Esophagus squamous epithelium (tissue), 5 donors: ENCODE results near the gene ARHGAP40. TPM values are rescaled to one million over a fixed set of nuclear protein-coding genes. Genes with fewer than 3 reads are reported as not detected.

ENCODE experiments used
- DNase-seq: peaks from one replicate; lab custom pipeline; 2025; lab: John Stamatoyannopoulos, UW
- H3K27ac ChIP-seq, 4 donors: fragments of 200-600 bp; sonication (generic); one replicate each; pipeline ENCODE4 v1.5.1; 2016 to 2019; ENCODE audit warnings: mild to moderate bottlenecking in 1 of 4
- H3K27me3 ChIP-seq, 4 donors: fragments of 200-600 bp; sonication (generic); 1 replicate in 3 of 4; 2 replicates in 1 of 4; pipeline versions ENCODE4 v1.5.1 to v1.6.0; 2017 to 2021; ENCODE audit warnings: antibody characterized with exemption in 1 of 4
- H3K36me3 ChIP-seq, 3 donors: fragments of 200-600 bp; sonication (generic); one replicate each; pipeline ENCODE4 v1.5.1; 2016 to 2019
- H3K4me1 ChIP-seq, 3 donors: fragments of 200-600 bp; sonication (generic); one replicate each; pipeline ENCODE4 v1.5.1; 2017 to 2019
- H3K4me3 ChIP-seq, 4 donors: fragments of 200-600 bp; sonication (generic); 1 replicate in 3 of 4; 2 replicates in 1 of 4; pipeline ENCODE4 v1.5.1; 2016 to 2019; ENCODE audit warnings: mild to moderate bottlenecking in 2 of 4, moderate library complexity in 1 of 4
- H3K9me3 ChIP-seq, 3 donors: fragments of 200-600 bp; sonication (generic); one replicate each; pipeline ENCODE4 v1.5.1; 2016 to 2019
- POLR2A ChIP-seq, 4 donors: fragments of 450-650 bp; IDR thresholded peaks; one replicate each; pipeline ENCODE4 v1.6.1; 2017; ENCODE audit warnings: antibody characterized with exemption in 4 of 4, mild to moderate bottlenecking in 4 of 4, moderate library complexity in 3 of 4
- WGBS, 2 donors: methylation state at CpG; one replicate each; pipeline ENCODE4 v1.1.5; 2018; 5-methylcytosine and 5-hydroxymethylcytosine counted together
- intact Hi-C: fragments of 100-400 bp; cut with DNase I; formaldehyde crosslinking; loops from one replicate; pipeline ENCODE4 v1.15.0; 2022
- total RNA-seq, 4 donors: library from RNA; depleted of rRNA; stranded (reverse); fragments of >200 nt; gene quantifications; one replicate each; pipeline ENCODE4 v1.1.0, GENCODE V29; 2016
- TF ChIP-seq, protein P1 (sequence below), 6 experiments: fragments of 450-650 bp in 4 of 6; fragments of 200-600 bp in 2 of 6; sonication (generic) in 2 of 6; IDR thresholded peaks; one replicate each; pipeline ENCODE4 v1.5.1; 2016 to 2019; ENCODE audit warnings: antibody characterized with exemption in 6 of 6, mild to moderate bottlenecking in 4 of 6, moderate library complexity in 4 of 6
- donor health status: DM: yes; HTN: yes; CAD: no.

The ARHGAP40 gene
- total RNA-seq, 4 donors from 2014 or later = 4.7 to 14.8 (median 12.4) TPM

DNA sequence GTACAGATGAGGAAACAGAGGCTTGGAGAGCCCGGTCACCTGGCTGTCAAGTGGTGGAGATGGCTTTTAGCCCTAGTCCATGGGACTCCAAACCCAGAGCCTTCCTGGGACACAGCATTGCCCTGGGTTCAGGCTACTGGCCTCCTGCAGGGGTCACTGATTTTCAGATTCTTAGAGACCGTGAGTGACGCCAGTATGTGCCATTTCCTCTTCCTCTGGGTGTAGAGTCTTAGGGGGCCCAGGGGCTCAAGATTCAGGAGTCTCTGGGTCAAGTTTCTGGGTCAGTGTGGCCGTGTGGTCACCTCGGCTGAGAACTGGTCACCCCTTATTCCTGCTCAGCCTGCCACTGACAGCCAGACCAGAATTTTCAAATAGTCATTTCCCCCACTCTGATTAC, 574 bp downstream of the ARHGAP40 start:
- H3K27me3 ChIP-seq = peaks cover 0 to 61% (median 5%) of the 10 kb centered on the region in 4 donors
- intact Hi-C loops = no loop called here
- peak overlapping the region in 1 of 4 donors; percentile 55 for H3K27ac ChIP-seq
- WGBS, 2 donors = 20 to 65% methylated on average over 1 to 5 of the region's 5 CpGs
- peak overlapping the region; percentile 18 to 48 (median 35) for H3K4me3 ChIP-seq
- no peak for DNase-seq
- TF ChIP-seq, protein P1, sequence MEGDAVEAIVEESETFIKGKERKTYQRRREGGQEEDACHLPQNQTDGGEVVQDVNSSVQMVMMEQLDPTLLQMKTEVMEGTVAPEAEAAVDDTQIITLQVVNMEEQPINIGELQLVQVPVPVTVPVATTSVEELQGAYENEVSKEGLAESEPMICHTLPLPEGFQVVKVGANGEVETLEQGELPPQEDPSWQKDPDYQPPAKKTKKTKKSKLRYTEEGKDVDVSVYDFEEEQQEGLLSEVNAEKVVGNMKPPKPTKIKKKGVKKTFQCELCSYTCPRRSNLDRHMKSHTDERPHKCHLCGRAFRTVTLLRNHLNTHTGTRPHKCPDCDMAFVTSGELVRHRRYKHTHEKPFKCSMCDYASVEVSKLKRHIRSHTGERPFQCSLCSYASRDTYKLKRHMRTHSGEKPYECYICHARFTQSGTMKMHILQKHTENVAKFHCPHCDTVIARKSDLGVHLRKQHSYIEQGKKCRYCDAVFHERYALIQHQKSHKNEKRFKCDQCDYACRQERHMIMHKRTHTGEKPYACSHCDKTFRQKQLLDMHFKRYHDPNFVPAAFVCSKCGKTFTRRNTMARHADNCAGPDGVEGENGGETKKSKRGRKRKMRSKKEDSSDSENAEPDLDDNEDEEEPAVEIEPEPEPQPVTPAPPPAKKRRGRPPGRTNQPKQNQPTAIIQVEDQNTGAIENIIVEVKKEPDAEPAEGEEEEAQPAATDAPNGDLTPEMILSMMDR (IDR thresholded peaks at IDR 0.05) = no peak
- TF ChIP-seq POLR2A (IDR thresholded peaks at IDR 0.05) = no peak
- H3K36me3 ChIP-seq = no peaks in the 10 kb centered on the region
- H3K4me1 ChIP-seq = peaks cover 0 to 33% (median 0%) of the 10 kb centered on the region in 3 donors
- H3K9me3 ChIP-seq = no peaks in the 10 kb centered on the region

DNA sequence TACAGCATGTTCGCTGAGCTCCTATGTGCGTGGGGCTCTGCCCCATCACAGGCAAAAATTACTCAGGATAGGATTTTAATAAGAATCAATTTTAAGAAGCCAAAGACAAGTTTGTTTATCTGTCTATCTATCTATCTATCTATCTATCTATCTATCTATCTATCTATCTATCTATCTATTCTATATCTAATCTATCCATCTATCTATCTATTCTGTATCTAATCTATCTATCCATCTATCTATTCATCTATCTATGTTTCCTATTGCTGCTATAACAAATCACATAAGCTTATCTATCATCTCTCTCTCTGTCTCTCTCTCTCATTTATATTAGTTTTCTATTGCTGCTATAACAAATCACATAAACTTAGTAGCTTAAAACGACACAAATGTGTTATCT, 1.7 kb downstream of the ARHGAP40 start:
- DNase-seq = no peak
- peaks cover 0 to 33% (median 0%) of the 10 kb centered on the region in 3 donors for H3K4me1 ChIP-seq
- peaks cover 0 to 66% (median 5%) of the 10 kb centered on the region in 4 donors for H3K27me3 ChIP-seq
- WGBS, 2 donors = 68 to 81% methylated on average over 3 of the region's 3 CpGs
- H3K4me3 ChIP-seq = peak overlapping the region in 1 of 4 donors; percentile 44
- intact Hi-C loops = no loop called here
- no peaks in the 10 kb centered on the region for H3K9me3 ChIP-seq
- TF ChIP-seq POLR2A (IDR thresholded peaks at IDR 0.05) = no peak
- TF ChIP-seq, protein P1 (IDR thresholded peaks at IDR 0.05) = no peak
- H3K27ac ChIP-seq = no peak overlapping the region
- H3K36me3 ChIP-seq = no peaks in the 10 kb centered on the region

DNA sequence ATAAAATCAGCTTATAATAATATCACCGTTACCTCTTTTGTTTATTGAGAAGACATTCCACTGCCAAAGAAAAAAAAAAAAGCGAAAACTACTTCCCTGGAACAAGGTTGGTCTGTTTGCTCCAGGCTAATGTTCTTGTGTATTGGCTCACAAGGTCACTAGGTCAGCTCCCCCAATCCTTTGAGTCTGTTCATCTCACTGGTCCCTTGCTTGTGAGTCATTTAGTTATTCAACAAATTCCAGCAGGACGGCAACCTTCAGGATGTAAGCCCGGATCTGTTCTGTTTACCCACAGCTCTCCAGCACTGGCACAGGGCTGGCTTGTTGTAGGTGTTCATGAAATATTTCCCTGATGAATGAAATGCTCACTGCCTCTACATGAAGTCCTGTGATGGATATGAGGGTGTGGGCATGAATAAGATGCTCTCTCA, 3.3 kb downstream of the ARHGAP40 start:
- peaks cover 0 to 22% (median 0%) of the 10 kb centered on the region in 3 donors for H3K4me1 ChIP-seq
- no peak for DNase-seq
- intact Hi-C loops = no loop called here
- TF ChIP-seq, protein P1 (IDR thresholded peaks at IDR 0.05) = no peak
- TF ChIP-seq POLR2A (IDR thresholded peaks at IDR 0.05) = no peak
- H3K9me3 ChIP-seq = no peaks in the 10 kb centered on the region
- WGBS, 2 donors = 25% methylated on average over 4 of the region's 4 CpGs
- no peak overlapping the region for H3K4me3 ChIP-seq
- H3K27me3 ChIP-seq = peaks cover 0 to 66% (median 5%) of the 10 kb centered on the region in 4 donors
- H3K36me3 ChIP-seq = no peaks in the 10 kb centered on the region
- H3K27ac ChIP-seq = no peak overlapping the region

DNA sequence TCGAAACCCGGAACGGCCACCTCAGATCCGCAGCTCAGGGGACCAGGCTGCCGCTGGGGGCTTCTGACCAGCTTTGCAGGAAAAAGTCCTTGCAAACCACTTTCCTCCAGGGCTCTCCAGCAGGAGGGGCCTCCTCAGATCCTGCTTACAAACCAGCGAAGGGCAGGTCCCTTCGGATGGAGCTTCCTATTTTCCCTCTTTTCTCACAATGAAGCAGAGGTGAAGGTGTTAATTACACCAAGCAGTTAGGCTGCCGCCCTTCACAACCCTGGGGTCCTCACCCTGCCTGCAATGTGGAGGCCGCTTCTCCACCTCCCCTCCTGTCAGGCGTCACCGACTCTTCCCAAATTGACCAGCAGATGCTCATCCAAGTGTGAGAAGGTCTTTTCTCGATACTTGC, 5.7 kb downstream of the ARHGAP40 start:
- Histone ChIP-seq H3K9me3 (no peaks in the 10 kb centered on the region), H3K36me3 (no peaks in the 10 kb centered on the region), H3K4me1 (no peaks in the 10 kb centered on the region), H3K4me3 (no peak overlapping the region), H3K27ac (no peak overlapping the region), H3K27me3 (peaks cover 0 to 61% (median 0%) of the 10 kb centered on the region in 4 donors)
- intact Hi-C loops = no loop called here
- 44 to 57% methylated on average over 6 to 12 of the region's 12 CpGs for WGBS, 2 donors
- no peak for DNase-seq
- TF ChIP-seq, protein P1 (IDR thresholded peaks at IDR 0.05) = no peak
- no peak for TF ChIP-seq POLR2A (IDR thresholded peaks at IDR 0.05)

DNA sequence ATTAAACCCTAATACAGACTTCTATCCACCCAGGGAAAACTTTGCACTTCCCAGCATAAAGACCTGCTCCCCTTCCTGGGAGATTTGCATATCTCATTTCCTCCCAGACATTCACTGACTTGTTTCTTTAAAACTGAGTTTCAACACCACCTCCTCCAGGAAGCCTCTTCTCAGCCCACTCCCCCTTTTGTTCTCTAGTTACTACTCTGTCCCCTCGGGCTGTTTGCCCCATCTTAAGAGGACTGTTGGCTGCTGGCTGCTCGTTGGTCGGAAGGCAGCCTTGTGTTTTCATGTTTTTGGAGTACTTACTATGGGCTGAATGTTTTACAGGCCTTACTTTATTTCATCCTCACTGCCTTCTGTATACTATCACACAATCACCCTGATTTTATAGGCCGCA, 6.6 kb downstream of the ARHGAP40 start:
- WGBS, 2 donors = 53 to 69% methylated on average over 3 to 4 of the region's 4 CpGs
- Histone ChIP-seq H3K27me3 (peaks cover 0 to 61% (median 0%) of the 10 kb centered on the region in 4 donors), H3K9me3 (no peaks in the 10 kb centered on the region), H3K4me1 (no peaks in the 10 kb centered on the region), H3K27ac (no peak overlapping the region), H3K36me3 (no peaks in the 10 kb centered on the region), H3K4me3 (no peak overlapping the region)
- TF ChIP-seq POLR2A (IDR thresholded peaks at IDR 0.05) = no peak
- TF ChIP-seq, protein P1 (IDR thresholded peaks at IDR 0.05) = no peak
- no peak for DNase-seq
- intact Hi-C loops = no loop called here
